BE2C (cell line): ENCODE results near the gene BRD1.

Experiments
- DNase-seq: peaks from one replicate; pipeline ENCODE4 v3.0.0-alpha.2; 2020
- H3K27me3 ChIP-seq: fragments of 250-450 bp; sonication (Bioruptor Pico); 2 replicates; pipeline ENCODE4 v1.5.1; 2020; ENCODE audit warnings: mild to moderate bottlenecking
- H3K36me3 ChIP-seq: fragments of 250-450 bp; sonication (Bioruptor Pico); 2 replicates; pipeline ENCODE4 v1.5.1; 2020; ENCODE audit warnings: mild to moderate bottlenecking
- H3K4me1 ChIP-seq: fragments of 250-450 bp; sonication (Bioruptor Pico); 2 replicates; pipeline ENCODE4 v1.5.1; 2020
- H3K4me3 ChIP-seq: 2 replicates; pipeline ENCODE4 v1.5.1; 2011; ENCODE audit warnings: low read depth, low read length
- H3K9me3 ChIP-seq: fragments of 250-450 bp; sonication (Bioruptor Pico); 2 replicates; pipeline ENCODE4 v1.5.1; 2020
- CTCF ChIP-seq: IDR thresholded peaks from 2 replicates; pipeline ENCODE4 v1.5.1; 2012; ENCODE audit warnings: mild to moderate bottlenecking, low read depth, low read length

Gene BRD1

GRCh38 chr22:49775867-49776511 is 51.7 kb downstream of the BRD1 start:
- Histone ChIP-seq H3K27me3 (no peaks in the 10 kb centered on the region), H3K4me3 (no peak overlapping the region), H3K36me3 (peaks cover 63% of the 10 kb centered on the region), H3K4me1 (no peaks in the 10 kb centered on the region), H3K9me3 (no peaks in the 10 kb centered on the region)
- no peak for TF ChIP-seq CTCF
- no peak for DNase-seq

- no peaks in the 10 kb centered on the region for H3K4me1 ChIP-seq
- H3K9me3 ChIP-seq, result no peaks in the 10 kb centered on the region
- peaks cover 63% of the 10 kb centered on the region for H3K36me3 ChIP-seq
- no peak for TF ChIP-seq CTCF
- H3K27me3 ChIP-seq, result no peaks in the 10 kb centered on the region
- no peak overlapping the region for H3K4me3 ChIP-seq
- DNase-seq, result no peak
Measured at GRCh38 chr22:49775191-49775866, 52.3 kb downstream of the BRD1 start.

- Histone ChIP-seq H3K36me3 (peaks cover 63% of the 10 kb centered on the region), H3K4me1 (no peaks in the 10 kb centered on the region), H3K9me3 (no peaks in the 10 kb centered on the region), H3K27me3 (no peaks in the 10 kb centered on the region), H3K4me3 (no peak overlapping the region)
- TF ChIP-seq CTCF, result no peak
- DNase-seq, result no peak
Measured at GRCh38 chr22:49774499-49775151, 53.0 kb downstream of the BRD1 start.

GRCh38 chr22:49774046-49774445 is 53.6 kb downstream of the BRD1 start:
- H3K4me3 ChIP-seq, result no peak overlapping the region
- TF ChIP-seq CTCF, result no peak
- H3K9me3 ChIP-seq, result no peaks in the 10 kb centered on the region
- H3K36me3 ChIP-seq, result peaks cover 62% of the 10 kb centered on the region
- H3K27me3 ChIP-seq, result no peaks in the 10 kb centered on the region
- H3K4me1 ChIP-seq, result no peaks in the 10 kb centered on the region
- no peak for DNase-seq

- H3K4me1 ChIP-seq, result no peaks in the 10 kb centered on the region
Measured at GRCh38 chr22:49773531-49773930, 54.1 kb downstream of the BRD1 start.

More at GRCh38 chr22:49773531-49773930, 54.1 kb downstream of the BRD1 start:
- H3K36me3 ChIP-seq, result peaks cover 60% of the 10 kb centered on the region
- no peak overlapping the region for H3K4me3 ChIP-seq
- no peaks in the 10 kb centered on the region for H3K9me3 ChIP-seq
- no peak for TF ChIP-seq CTCF
- H3K27me3 ChIP-seq, result no peaks in the 10 kb centered on the region
- DNase-seq, result no peak
